Mesenteric fat pad (tissue), 1 donor: ENCODE results near the gene EYA4. TPM values are rescaled to one million over a fixed set of nuclear protein-coding genes. Genes with fewer than 3 reads are reported as not detected.

Source experiments
- DNase-seq: peaks from one replicate; pipeline ENCODE4 v3.0.0-alpha.2; 2020; ENCODE audit warnings: low spot score
- total RNA-seq: library from RNA; stranded (reverse); fragmentation: NEBNext Ultra II Directional; extraction: Animal tissue kit (Norgen Biotek cat#: 25700); gene quantifications from one replicate; pipeline ENCODE4 v1.2.1, GENCODE V29; 2021
- donor health status: DM: yes; HTN: yes; CAD: no.

Gene EYA4
- total RNA-seq, 1 donor from 2014 or later: 1.0 TPM

DNA sequence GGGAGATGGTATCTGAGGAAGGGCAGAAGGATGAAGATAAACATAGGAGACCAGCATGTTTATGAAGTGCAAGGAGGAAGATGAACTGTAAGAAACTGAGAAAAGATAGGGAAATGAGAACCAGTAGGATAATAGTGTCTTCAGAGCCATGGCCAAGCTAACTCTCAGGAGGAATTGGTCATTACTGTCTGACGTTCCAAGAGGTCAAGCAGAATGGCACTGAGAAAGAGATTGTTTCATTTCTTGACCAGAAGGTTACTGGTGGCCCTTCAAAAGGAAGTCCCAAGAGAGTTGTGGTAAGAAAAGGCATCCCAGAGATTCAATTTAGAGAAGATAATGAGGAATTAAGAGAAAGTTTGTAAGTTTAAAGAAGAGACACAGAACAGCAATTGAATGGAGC lies 47.5 kb downstream of the EYA4 start:
- DNase-seq: no peak

GRCh38 chr6:133289733-133290306 lies 48.7 kb downstream of the EYA4 start:
- no peak for DNase-seq

- no peak for DNase-seq
Observed at GRCh38 chr6:133290930-133291329, 49.8 kb downstream of the EYA4 start.

- no peak for DNase-seq
Observed at GRCh38 chr6:133291671-133292070, 50.5 kb downstream of the EYA4 start.

DNA sequence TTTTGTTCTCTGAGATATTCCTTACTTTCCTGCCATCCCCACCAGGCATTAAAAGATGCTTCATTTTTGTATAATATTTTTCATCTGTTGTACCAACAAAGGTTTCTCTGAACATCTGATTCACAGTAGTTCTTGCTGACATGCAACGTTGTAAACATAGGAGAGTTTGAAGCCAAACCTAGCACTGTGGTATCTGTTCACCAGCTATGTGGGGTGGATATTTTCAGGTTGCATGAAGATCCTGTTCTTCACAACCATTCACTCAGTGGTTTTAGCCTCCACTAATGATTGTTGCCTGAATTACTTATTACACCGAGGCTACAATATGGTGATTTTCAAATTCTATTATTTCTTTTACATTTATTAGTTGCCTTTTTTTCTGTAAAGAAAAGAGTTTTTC lies 56.5 kb downstream of the EYA4 start:
- no peak for DNase-seq

DNA sequence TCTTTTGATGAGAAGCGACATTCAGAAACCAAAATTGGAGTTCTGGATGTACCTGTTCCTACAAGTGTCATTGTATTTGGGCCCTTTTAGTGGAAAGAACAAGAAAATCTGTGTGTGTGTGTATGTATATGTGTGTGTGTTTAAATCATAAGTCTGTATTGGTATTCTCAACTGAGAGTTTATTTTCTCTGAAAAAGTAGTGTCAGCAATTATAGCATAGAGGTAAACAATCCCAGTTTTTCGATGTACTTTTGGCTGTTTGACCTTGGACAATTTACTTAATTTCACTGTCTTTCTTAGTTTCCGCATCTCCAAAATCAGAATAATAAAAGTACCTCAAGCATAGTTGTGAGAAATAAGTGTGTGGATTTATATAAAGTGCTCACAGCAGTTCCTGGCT lies 57.2 kb downstream of the EYA4 start:
- no peak for DNase-seq

DNA sequence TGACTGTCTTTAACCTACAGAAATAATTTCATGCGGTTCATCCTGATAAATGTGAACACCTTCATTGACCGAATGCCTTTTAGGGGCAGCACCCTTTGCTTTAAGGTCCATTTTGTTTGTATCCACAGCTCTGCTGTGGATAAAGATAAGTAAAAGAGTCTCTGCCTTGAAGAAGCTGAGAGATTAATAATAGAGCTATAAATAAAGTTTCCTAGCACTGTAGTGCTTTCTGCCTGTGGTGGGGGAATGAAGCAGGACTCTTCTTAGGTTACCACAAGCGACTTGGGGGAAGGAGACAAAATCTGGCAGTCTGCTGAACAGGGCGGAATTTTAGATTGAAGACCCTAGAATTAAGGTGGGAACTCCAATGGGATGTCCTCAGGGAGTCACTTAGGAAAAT lies 57.6 kb downstream of the EYA4 start:
- DNase-seq: no peak

DNA sequence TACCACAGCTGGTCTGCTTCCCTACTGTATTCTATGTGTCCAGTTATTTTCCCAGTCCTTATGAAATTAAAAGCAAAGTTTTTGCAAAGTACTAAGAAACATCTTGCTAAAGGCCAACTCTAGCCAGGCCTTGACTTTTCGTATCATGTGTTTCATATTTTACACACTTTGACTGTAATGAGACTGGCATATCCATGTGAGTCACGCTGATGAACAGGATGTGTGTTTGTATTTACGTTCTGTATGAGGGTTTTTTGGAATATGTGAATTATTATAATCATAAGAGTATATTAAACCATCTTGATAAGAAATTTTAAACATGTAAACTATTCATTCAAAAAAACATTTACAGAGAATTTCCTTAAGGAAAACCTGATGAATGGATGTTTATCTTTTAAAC lies 59.7 kb downstream of the EYA4 start:
- DNase-seq: no peak

GRCh38 chr6:133301835-133302234 lies 60.7 kb downstream of the EYA4 start:
- no peak for DNase-seq

DNA sequence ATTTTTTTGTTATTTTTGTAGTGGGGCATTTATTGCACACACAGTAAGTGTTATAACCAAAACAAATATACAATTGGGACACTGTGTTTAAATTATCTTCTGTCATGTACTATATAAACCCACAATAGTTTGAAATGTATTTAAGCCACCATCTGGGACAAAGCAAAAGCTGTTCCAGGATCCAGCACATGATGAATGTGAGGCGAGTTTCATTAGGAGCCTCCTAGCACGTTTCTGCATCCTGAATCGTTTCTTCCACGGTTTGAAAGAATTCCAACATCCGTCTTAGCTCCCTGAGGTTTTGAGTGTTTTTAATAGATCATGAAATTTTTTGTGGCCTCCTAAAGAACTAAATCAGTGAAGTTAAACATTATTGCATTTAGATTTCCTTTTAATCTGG lies 65.8 kb downstream of the EYA4 start:
- DNase-seq: no peak

DNA sequence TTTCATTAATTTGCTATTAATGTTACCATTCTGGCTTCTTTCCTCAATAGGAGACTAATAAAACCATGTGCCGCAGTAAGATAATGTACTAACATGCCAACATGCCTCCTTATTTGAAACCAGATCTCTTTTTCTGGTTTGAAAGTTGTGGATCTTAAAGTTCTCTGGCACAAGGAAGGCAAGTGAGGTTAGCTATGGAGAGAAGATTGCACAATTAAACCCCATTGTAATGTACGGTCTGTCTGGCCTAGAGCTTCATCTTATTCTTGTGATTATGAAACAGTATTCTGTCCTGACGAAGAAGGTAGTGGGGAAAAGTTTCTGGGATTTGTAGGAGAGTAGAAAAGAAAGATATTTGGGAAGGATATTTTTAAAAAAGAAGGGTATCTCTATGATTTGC lies 68.4 kb downstream of the EYA4 start:
- DNase-seq: no peak

DNA sequence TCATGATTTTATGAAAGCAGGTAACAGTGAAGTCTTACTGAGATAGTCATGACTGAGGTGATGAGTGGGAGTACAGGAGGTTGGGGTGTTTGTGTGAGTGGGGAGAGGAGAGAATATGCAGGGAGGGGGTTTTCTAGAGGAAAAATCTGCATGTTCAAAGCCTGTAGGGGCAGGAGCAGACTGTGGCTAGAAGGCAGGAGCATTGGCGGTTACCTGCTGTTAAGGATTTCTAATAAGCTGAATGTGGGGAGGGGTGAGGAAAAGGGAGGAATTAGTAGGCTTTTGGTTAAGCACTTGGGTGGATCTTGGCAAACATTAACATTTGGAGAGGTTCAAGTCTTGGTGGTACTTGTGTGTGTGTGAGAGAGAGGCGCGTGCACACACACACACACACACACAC lies 70.8 kb downstream of the EYA4 start:
- DNase-seq: no peak

GRCh38 chr6:133313068-133313467 lies 71.9 kb downstream of the EYA4 start:
- no peak for DNase-seq

- DNase-seq: no peak
Observed at GRCh38 chr6:133314947-133315346, 73.8 kb downstream of the EYA4 start.

DNA sequence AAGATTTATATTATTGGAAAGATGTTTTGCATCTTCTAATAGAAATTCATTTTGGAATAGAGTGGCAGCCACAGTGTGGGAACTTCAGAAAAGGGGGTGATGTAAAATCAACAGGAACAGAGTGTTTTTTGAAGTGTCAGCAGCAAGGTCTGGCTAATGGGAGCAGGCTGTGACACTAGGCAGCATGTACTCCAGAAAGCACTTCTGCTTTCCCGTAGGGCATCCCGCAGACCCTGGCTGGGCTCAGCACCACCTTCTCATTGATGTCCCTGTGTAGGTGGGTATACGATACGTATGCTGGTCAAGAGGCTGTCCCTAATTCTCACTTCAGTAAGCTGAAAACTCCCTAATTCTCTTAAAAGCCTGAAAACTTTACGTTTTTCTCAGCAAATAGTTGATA lies 74.7 kb downstream of the EYA4 start:
- DNase-seq: no peak

GRCh38 chr6:133317704-133318103 lies 76.5 kb downstream of the EYA4 start:
- DNase-seq: no peak

DNA sequence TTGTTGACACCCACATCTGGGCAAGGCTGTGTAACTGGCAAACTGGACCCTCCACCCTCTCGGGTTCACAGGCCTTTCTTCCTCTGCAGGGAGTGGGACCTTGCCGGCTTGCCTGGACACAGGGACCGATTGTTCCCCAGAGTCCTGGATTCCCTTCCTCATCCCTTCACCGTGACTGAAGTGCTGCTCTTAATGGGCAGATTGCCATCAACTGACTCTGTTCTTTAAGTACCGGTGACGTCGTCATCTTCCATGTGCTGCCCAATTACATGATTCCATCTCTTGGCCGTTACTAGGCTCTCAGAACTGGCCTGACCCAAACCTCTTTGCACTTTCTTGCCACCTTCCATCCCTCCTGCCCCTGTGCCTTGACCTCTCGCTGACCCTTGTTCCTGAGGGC lies 85.4 kb downstream of the EYA4 start:
- DNase-seq: no peak

DNA sequence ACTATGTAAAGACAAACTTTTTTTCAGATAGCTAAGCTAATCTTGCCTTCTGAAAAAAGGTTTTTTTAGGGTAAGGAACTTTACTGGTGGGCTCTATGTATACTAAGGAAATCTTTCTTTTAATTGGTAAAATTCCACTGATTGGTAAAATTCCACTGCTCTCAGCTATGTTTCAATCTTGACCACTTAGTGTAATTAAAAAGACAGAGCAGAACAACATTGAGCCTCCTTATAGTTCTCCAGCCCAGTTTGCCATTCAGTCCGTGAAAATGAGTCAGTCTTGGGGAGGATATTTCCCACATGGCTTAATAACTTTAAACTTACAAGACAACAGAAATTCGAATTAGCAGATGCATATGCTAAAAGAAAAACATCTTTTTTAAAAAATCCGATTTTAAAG lies 92.7 kb downstream of the EYA4 start:
- no peak for DNase-seq

DNA sequence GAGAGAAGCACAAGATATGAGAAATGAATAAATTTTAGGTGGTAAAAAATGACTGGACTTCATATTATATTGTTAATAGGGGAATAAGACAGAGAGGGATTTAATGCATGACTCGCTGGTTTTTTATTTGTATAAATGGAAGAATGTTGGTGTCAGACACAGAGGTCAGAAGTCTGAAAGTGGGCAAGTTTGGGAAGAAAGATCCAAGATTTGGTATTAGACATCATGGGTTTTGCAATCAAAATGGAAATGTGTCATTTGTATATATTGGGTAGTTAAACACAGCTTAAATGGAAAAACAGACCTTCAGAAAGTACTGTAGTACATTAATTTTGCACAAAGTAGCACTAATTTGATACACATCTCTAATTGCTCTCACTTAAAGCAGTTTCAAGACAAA lies 96.2 kb downstream of the EYA4 start:
- no peak for DNase-seq

GRCh38 chr6:133339543-133340384 lies 98.6 kb downstream of the EYA4 start:
- DNase-seq: no peak

DNA sequence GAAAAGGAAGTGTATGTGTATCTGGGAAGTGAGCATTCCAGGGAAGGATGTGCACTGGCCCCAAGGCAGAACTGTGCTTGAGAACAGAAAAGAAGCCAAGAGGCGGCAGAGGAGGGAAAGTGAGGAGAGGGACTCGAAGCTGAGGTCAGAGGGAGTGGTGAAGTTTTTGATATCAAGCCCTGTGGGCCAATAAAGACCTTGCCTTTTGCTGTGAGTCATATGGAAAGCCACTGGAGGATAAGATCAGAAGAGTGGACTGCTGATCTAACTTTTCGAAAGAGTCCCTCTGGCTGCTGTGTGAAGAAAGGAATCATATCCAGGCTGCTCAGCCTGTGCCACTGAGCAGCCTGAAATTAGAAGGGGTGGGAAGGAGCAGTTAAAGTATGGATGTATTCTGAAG lies 99.4 kb downstream of the EYA4 start:
- no peak for DNase-seq

GRCh38 chr6:133341607-133342158 lies 100.5 kb downstream of the EYA4 start:
- no peak for DNase-seq

GRCh38 chr6:133343220-133343619 lies 102.1 kb downstream of the EYA4 start:
- no peak for DNase-seq
